Coronary artery (tissue), 2 donors: ENCODE data around the gene SLC2A9.

Experiments
- DNase-seq: peaks from one replicate; pipeline ENCODE4 v3.0.0-alpha.2; 2017; ENCODE audit warnings: low spot score
- H3K27ac ChIP-seq, 2 donors: fragments of 200-600 bp; sonication (generic); one replicate each; pipeline ENCODE4 v1.5.1; 2016 to 2019
- H3K4me3 ChIP-seq: fragments of 200-600 bp; sonication (generic); 2 replicates; pipeline ENCODE4 v1.5.1; 2016; ENCODE audit warnings: mild to moderate bottlenecking, moderate library complexity
- CTCF ChIP-seq: fragments of 200-600 bp; sonication (generic); IDR thresholded peaks from one replicate; pipeline ENCODE4 v1.5.1; 2019; ENCODE audit warnings: antibody characterized with exemption

The SLC2A9 gene

GRCh38 chr4:9940041-9940440, 81.3 kb downstream of the SLC2A9 start:
- TF ChIP-seq CTCF = no peak
- no peak overlapping the region for H3K27ac ChIP-seq
- DNase-seq = no peak
- H3K4me3 ChIP-seq = no peak overlapping the region

GRCh38 chr4:9938933-9939332, 82.4 kb downstream of the SLC2A9 start:
- H3K4me3 ChIP-seq = no peak overlapping the region
- no peak for DNase-seq
- H3K27ac ChIP-seq = no peak overlapping the region
- TF ChIP-seq CTCF = no peak

- TF ChIP-seq CTCF = no peak
- H3K4me3 ChIP-seq = no peak overlapping the region
- H3K27ac ChIP-seq = no peak overlapping the region
- DNase-seq = no peak
Measured at GRCh38 chr4:9937078-9937477, 84.2 kb downstream of the SLC2A9 start.

- no peak for DNase-seq
- no peak for TF ChIP-seq CTCF
- Histone ChIP-seq H3K27ac (no peak overlapping the region), H3K4me3 (no peak overlapping the region)
Measured at GRCh38 chr4:9936129-9936644, 85.1 kb downstream of the SLC2A9 start.

- no peak overlapping the region for H3K27ac ChIP-seq
- no peak overlapping the region for H3K4me3 ChIP-seq
- TF ChIP-seq CTCF = no peak
- DNase-seq = no peak
Measured at GRCh38 chr4:9933956-9934355, 87.3 kb downstream of the SLC2A9 start.

- no peak overlapping the region for H3K4me3 ChIP-seq
- DNase-seq = no peak
- H3K27ac ChIP-seq = no peak overlapping the region
- no peak for TF ChIP-seq CTCF
Measured at GRCh38 chr4:9933184-9933583, 88.1 kb downstream of the SLC2A9 start.

- Histone ChIP-seq H3K4me3 (no peak overlapping the region), H3K27ac (no peak overlapping the region)
- no peak for TF ChIP-seq CTCF
- no peak for DNase-seq
Measured at GRCh38 chr4:9932771-9933170, 88.5 kb downstream of the SLC2A9 start.
